Measurements from ENCODE around the gene AGAP2.

Gene AGAP2

GRCh38 chr12:57767305-57767698 is 28.8 kb upstream of the AGAP2 start:
- DNase-seq (ENCODE audit: low read depth): no peak
- no peak for TF ChIP-seq CTCF (conservative IDR thresholded peaks at IDR 0.05; ENCODE audit: low read length)
- H3K4me3 ChIP-seq (ENCODE audit: low read length): no peak overlapping the region

GRCh38 chr12:57766464-57767304 is 28.1 kb upstream of the AGAP2 start, which contains the start of gene CYP27B1:
CYP27B1 (minus strand) TSS chr12:57767078; CDS start chr12:57767041, 37 bp downstream.
- peak within 1 kb of the TSS; percentile 36 for H3K4me3 ChIP-seq (ENCODE audit: low read length)
- DNase-seq (ENCODE audit: low read depth): no peak
- no peak for TF ChIP-seq CTCF (conservative IDR thresholded peaks at IDR 0.05; ENCODE audit: low read length)

GRCh38 chr12:57765698-57766463 is 27.3 kb upstream of the AGAP2 start:
- H3K4me3 ChIP-seq (ENCODE audit: low read length): peak overlapping the region; percentile 36
- DNase-seq (ENCODE audit: low read depth): no peak
- no peak for TF ChIP-seq CTCF (conservative IDR thresholded peaks at IDR 0.05; ENCODE audit: low read length)

GRCh38 chr12:57765003-57765697 is 26.6 kb upstream of the AGAP2 start:
- peak; percentile 33 for TF ChIP-seq CTCF (conservative IDR thresholded peaks at IDR 0.05; ENCODE audit: low read length)
- H3K4me3 ChIP-seq (ENCODE audit: low read length): peak overlapping the region; percentile 33
- no peak for DNase-seq (ENCODE audit: low read depth)

- H3K4me3 ChIP-seq (ENCODE audit: low read length): peak overlapping the region; percentile 33
- no peak for TF ChIP-seq CTCF (conservative IDR thresholded peaks at IDR 0.05; ENCODE audit: low read length)
- no peak for DNase-seq (ENCODE audit: low read depth)
Measured at GRCh38 chr12:57764662-57765002, 26.1 kb upstream of the AGAP2 start.

GRCh38 chr12:57763881-57764661 is 25.5 kb upstream of the AGAP2 start:
- TF ChIP-seq CTCF (conservative IDR thresholded peaks at IDR 0.05; ENCODE audit: low read length): no peak
- no peak for DNase-seq (ENCODE audit: low read depth)
- H3K4me3 ChIP-seq (ENCODE audit: low read length): no peak overlapping the region
